Effector memory CD4-positive, alpha-beta T cell (primary cell): ENCODE results near the gene HPF1.
"Not testable (repeated sequence)": the region's sequence is repeated elsewhere in the genome, so short reads cannot be mapped to it uniquely, and the experiment has no call there.

Experiments
- DNase-seq, 3 donors: peaks; one replicate each; pipeline ENCODE4 v3.0.0-alpha.2; 2020
- H3K27ac ChIP-seq: 2 replicates; pipeline ENCODE4 v1.7.0; 2013; ENCODE audit warnings: mild to moderate bottlenecking, low read length, moderate library complexity; ENCODE audit not compliant: insufficient read depth, poor library complexity, severe bottlenecking
- H3K27me3 ChIP-seq: replicated peaks from 2 replicates; pipeline ENCODE4 v1.7.0; 2013; ENCODE audit warnings: mild to moderate bottlenecking, low read length; ENCODE audit not compliant: insufficient read depth, control insufficient read depth, poor library complexity, severe bottlenecking
- H3K36me3 ChIP-seq: 2 replicates; pipeline ENCODE4 v1.7.0; 2013; ENCODE audit warnings: mild to moderate bottlenecking, low read length, moderate library complexity; ENCODE audit not compliant: control insufficient read depth, insufficient read depth
- H3K4me1 ChIP-seq: 2 replicates; pipeline ENCODE4 v1.7.0; 2013; ENCODE audit warnings: low read length, mild to moderate bottlenecking; ENCODE audit not compliant: control insufficient read depth, insufficient read depth, poor library complexity, severe bottlenecking
- H3K4me3 ChIP-seq: 2 replicates; pipeline ENCODE4 v1.7.0; 2013; ENCODE audit warnings: low read length, low read depth, mild to moderate bottlenecking; ENCODE audit not compliant: insufficient read depth, poor library complexity, severe bottlenecking
- H3K9me3 ChIP-seq: 2 replicates; pipeline ENCODE4 v1.7.0; 2013; ENCODE audit warnings: mild to moderate bottlenecking, low read length, moderate library complexity; ENCODE audit not compliant: control insufficient read depth

The HPF1 gene

DNA sequence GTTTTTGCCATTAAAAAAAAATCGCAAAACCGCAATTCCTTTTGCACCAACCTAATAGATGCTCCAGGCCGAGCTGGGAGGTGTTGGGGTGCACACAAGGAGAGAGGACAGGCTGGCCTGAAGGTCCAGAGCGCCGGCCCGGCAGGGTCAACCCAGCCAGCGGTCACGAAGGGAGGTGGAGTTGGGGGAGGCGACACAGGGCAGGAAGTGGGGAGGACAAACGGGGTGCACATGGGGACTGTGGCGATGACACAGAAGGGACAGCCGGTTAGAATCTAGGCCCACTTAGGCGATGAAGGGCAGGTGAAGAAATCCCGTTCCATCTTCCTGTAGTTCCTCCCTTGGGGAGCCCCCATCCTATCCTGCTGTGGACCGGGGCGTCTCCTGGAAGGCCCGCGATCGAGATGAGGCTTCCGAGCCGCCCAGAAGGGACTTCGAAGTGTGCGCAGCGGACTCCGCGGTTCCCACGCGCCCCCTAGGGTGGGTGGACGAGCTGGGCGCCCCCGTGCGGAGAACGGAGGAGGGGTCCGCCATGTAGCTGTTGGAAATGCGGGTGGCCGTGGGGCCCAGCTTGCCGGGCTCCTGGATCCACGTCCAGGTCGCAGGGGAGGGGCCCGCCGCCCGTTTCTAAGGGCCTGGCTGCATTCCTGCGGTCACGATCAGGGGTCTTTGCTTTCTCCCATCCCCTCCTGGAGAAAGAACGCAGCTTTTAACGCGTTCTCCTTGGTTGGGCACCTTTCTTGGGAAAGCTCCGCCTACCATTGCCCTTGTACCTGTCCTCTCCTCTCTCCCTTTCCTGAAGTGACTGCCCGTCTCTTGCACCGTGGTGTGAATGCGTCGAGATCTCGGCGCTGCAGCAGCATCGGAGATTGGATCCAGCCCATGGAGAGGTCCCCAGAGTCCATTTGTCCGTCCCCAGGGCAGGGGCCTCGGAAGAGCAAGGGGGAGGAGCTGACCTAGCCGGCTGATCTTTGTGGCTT lies 17.0 kb upstream of the HPF1 start:
- Histone ChIP-seq H3K4me1 (peaks cover 3% of the 10 kb centered on the region), H3K4me3 (no peak overlapping the region), H3K27ac (no peak overlapping the region), H3K27me3 (peaks cover 14% of the 10 kb centered on the region), H3K9me3 (no peaks in the 10 kb centered on the region), H3K36me3 (no peaks in the 10 kb centered on the region)
- peak in 2 of 3 donors; percentile 5 to 9 for DNase-seq

- no peak overlapping the region for H3K4me3 ChIP-seq
- no peak overlapping the region for H3K27ac ChIP-seq
- peaks cover 3% of the 10 kb centered on the region for H3K4me1 ChIP-seq
- peaks cover 14% of the 10 kb centered on the region for H3K27me3 ChIP-seq
- H3K36me3 ChIP-seq, result no peaks in the 10 kb centered on the region
- DNase-seq, result no peak
- no peaks in the 10 kb centered on the region for H3K9me3 ChIP-seq
Measured at GRCh38 chr4:169773889-169774288, 16.1 kb upstream of the HPF1 start.

- not testable (repeated sequence) for H3K4me3 ChIP-seq, H3K36me3 ChIP-seq, H3K27ac ChIP-seq, DNase-seq, H3K4me1 ChIP-seq, H3K9me3 ChIP-seq
- H3K27me3 ChIP-seq, result peaks cover 14% of the 10 kb centered on the region
Measured at GRCh38 chr4:169771556-169772080, 13.9 kb upstream of the HPF1 start.

DNA sequence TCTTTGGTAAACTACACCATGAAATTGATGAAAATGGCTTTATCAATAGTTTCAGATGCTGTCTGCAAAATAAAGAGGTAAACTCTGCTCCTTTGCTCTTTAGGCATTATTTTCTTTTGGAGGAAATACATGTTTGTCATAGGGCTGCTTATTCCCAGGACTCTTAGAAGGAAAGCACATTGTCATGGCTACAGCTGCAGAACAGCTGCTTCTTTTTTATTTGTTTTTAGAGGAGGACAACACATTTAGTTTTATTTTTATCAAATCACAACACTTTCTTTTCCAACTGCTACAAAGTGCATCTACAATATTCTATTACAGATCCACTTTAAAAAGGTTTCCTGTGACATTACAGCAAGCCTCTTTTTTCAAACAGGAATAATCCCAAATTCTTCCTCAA lies 12.7 kb upstream of the HPF1 start:
- Histone ChIP-seq H3K36me3 (no peaks in the 10 kb centered on the region), H3K4me3 (no peak overlapping the region), H3K9me3 (no peaks in the 10 kb centered on the region), H3K4me1 (peaks cover 3% of the 10 kb centered on the region), H3K27me3 (peaks cover 8% of the 10 kb centered on the region), H3K27ac (no peak overlapping the region)
- DNase-seq, result no peak

DNA sequence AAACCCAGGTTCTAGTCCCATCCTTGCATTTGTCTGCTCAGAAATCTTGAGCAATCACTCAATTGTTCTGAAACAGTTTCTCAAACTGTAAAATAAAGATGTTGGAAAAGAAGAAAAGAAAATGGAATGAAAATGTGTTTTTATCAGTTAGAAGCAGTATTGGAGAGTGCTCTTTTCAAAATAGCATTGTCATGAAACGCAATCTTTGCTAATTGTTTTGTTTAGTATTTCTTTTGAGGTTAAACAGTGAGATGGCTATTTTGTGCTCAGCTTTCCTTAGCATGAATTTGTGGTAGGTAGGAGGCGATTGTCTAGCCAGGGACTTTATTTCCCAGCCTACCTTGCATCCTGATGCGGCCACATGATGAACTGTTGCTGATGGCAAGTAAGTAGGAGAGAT lies 10.6 kb upstream of the HPF1 start:
- no peaks in the 10 kb centered on the region for H3K4me1 ChIP-seq
- DNase-seq, result no peak
- H3K27ac ChIP-seq, result no peak overlapping the region
- no peaks in the 10 kb centered on the region for H3K9me3 ChIP-seq
- no peaks in the 10 kb centered on the region for H3K27me3 ChIP-seq
- no peak overlapping the region for H3K4me3 ChIP-seq
- no peaks in the 10 kb centered on the region for H3K36me3 ChIP-seq

GRCh38 chr4:169766741-169767140 lies 9.0 kb upstream of the HPF1 start:
- Histone ChIP-seq H3K27me3 (no peaks in the 10 kb centered on the region), H3K4me1 (no peaks in the 10 kb centered on the region), H3K36me3 (no peaks in the 10 kb centered on the region), H3K9me3 (no peaks in the 10 kb centered on the region), H3K4me3 (no peak overlapping the region), H3K27ac (no peak overlapping the region)
- DNase-seq, result no peak

- Histone ChIP-seq H3K4me1 (no peaks in the 10 kb centered on the region), H3K36me3 (no peaks in the 10 kb centered on the region), H3K4me3 (no peak overlapping the region), H3K27me3 (no peaks in the 10 kb centered on the region), H3K9me3 (no peaks in the 10 kb centered on the region), H3K27ac (no peak overlapping the region)
- DNase-seq, result no peak
Measured at GRCh38 chr4:169765835-169766234, 8.1 kb upstream of the HPF1 start.

- Histone ChIP-seq H3K4me1 (peaks cover 4% of the 10 kb centered on the region), H3K4me3 (no peak overlapping the region), H3K36me3 (no peaks in the 10 kb centered on the region), H3K27ac (no peak overlapping the region), H3K27me3 (no peaks in the 10 kb centered on the region), H3K9me3 (no peaks in the 10 kb centered on the region)
- DNase-seq, result no peak
Measured at GRCh38 chr4:169761846-169762245, 4.1 kb upstream of the HPF1 start.

- H3K36me3 ChIP-seq, result peaks cover under 1% of the 10 kb centered on the region
- no peak overlapping the region for H3K4me3 ChIP-seq
- H3K27ac ChIP-seq, result no peak overlapping the region
- no peaks in the 10 kb centered on the region for H3K27me3 ChIP-seq
- DNase-seq, result no peak
- no peaks in the 10 kb centered on the region for H3K9me3 ChIP-seq
- H3K4me1 ChIP-seq, result peaks cover 4% of the 10 kb centered on the region
Measured at GRCh38 chr4:169758401-169758962, 738 bp upstream of the HPF1 start.

- Histone ChIP-seq H3K27me3 (no peaks in the 10 kb centered on the region), H3K4me3 (peak overlapping the region; percentile 96), H3K4me1 (peaks cover 4% of the 10 kb centered on the region), H3K36me3 (peaks cover 5% of the 10 kb centered on the region), H3K27ac (peak overlapping the region; percentile 51), H3K9me3 (no peaks in the 10 kb centered on the region)
- DNase-seq, result no peak
Measured at GRCh38 chr4:169756971-169757574, 671 bp downstream of the HPF1 start.
